GM19328 (cell line): ENCODE data around the gene COMMD4.
"Not testable (repeated sequence)": the region's sequence is repeated elsewhere in the genome, so short reads cannot be mapped to it uniquely, and the experiment has no call there.

ENCODE experiments used
- ATAC-seq: cut with Tn5 transposase; IDR thresholded peaks from one replicate; pipeline ENCODE4 v1.9.1; 2021; ENCODE audit warnings: mild to moderate bottlenecking, moderate library complexity; ENCODE audit not compliant: unreplicated experiment

The COMMD4 gene

DNA sequence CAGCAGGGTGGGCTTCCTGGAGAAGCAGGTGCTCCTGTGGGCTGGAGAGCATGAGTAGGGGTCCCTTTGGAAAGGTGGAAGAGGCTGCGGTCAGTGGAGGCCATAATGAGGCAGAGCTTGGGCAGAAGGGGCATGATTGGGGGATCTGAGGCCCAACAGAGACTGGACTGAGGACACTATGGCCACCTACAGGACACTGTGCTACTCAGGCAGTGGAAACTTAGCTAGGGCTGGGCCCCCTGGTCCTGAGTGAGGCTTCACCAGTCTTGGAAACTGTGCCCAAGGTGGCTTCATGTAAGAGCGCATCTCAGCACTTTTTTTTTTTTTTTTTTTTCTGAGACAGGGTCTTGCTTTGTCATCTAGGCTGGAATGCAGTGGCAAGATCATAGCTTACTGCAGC lies 6.3 kb upstream of the COMMD4 start:
- ATAC-seq = no peak

DNA sequence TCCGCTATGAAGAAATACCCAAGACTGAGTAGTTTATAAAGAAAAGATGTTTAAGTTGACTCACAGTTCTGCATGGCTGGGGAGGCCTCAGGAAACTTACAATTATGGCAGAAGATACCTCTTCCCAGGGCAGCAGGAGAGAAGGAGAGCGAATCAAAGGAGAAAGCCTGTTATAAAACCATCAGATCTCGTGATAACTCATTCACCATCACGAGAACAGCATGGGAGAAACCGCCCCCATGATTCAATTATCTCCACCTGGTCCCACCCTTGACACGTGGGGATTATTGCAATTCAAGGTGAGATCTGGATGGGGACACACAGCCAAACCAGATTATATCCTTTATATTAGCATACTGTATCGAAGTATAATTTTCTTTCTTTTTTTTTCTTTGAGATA lies 3.8 kb upstream of the COMMD4 start:
- not testable (repeated sequence) for ATAC-seq

DNA sequence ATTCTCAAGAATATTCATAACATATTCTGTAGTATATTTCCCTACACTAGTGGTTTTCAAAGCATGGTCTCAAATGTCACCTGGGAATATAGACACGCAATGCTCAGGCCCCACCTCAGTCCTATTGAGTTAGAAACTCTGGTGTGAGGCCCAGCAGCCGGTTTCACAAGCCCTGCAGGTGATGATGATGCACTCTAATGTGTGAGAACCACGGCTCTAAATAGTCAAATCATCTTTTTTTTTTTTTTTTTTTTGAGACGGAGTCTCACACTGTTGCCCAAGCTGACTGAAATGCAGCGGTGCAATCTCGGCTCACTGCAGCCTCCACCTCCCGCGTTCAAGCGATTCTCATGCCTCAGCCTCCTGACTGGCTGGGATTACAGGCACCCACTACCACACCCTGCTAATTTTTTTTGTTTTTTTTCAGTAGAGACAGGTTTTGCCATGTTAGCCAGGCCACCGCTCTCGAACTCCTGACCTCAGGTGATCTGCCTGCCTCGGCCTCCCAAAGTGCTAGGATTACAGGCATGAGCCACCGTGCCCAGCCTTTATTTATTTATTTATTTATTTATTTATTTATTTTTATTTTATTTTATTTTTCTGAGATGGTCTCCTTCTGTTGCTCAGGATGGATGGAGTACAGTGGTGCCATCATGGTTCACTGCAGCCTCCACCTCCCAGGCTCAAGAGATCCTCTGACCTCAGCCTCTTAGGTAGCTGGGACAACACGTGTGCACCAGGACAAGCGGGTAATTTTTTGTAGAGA lies 2.0 kb upstream of the COMMD4 start:
- not testable (repeated sequence) for ATAC-seq

DNA sequence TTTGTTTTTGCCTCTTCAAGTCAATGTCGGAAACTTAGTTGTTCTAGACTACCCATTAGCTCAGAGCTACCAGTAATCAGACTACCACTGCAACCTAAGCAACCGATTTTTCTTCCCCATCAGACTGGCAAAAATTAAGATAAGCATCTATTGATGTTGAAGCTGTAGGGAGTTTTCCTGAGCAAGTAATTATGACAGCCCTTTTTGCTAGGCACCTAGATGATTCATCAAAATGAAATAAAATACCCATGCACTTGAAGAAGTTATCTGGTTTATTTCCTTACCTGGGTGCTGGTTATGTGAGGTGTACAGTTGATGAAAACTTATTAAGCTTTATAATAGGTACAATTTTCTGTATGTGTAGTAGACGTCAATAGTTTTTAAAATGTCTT lies 554 bp upstream of the COMMD4 start:
- no peak for ATAC-seq

DNA sequence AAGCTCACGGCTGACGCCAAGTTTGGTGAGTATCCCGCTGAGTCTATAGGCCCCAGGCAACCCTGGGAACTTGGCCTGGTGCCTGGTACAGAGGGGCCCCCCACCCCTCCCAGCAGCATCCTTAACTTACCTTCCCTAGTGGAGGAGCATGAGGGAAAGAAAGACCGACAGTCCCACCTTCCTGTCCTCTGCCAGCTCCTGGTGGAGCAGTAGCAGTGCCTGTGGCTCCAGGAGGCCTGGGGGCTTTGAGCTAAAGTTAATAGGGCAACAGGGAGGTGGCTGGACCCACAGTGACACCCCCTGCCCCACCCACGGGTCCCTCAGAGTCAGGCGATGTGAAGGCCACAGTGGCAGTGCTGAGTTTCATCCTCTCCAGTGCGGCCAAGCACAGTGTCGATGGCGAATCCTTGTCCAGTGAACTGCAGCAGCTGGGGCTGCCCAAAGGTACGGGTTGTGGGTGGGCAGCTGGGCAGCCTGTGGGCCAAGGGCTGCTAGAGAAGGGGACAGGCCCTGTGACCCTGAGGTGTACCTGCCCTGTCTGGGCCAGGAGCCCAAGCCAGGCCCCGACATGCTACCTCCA lies 2.9 kb downstream of the COMMD4 start:
- no peak for ATAC-seq

DNA sequence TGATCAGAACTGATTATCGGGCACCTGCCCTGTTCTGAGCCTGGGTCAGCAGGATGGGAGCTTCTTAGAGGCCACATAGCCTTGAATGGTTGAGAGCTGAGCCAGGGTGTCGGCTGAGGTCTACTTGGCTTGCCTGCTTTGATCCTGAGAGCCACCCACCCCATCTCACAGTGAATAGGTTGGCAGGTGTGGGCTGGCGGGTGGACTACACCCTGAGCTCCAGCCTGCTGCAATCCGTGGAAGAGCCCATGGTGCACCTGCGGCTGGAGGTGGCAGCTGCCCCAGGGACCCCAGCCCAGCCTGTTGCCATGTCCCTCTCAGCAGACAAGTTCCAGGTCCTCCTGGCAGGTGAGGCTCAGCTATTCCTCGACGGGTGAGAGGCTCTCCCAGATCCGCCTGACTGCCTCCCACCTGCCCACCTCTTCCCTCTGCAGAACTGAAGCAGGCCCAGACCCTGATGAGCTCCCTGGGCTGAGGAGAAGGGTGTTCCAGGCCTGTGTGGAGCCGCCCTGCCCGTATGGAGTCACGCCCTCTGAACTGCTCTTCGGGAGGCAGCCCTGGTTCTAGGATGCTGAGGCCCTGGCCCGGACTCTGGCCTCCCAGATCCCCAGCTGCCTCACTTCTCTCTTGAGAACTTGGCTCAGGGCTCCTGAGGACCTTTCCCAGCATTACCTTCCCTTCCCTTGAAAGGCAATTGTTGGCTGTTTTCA lies 3.8 kb downstream of the COMMD4 start:
- no peak for ATAC-seq

DNA sequence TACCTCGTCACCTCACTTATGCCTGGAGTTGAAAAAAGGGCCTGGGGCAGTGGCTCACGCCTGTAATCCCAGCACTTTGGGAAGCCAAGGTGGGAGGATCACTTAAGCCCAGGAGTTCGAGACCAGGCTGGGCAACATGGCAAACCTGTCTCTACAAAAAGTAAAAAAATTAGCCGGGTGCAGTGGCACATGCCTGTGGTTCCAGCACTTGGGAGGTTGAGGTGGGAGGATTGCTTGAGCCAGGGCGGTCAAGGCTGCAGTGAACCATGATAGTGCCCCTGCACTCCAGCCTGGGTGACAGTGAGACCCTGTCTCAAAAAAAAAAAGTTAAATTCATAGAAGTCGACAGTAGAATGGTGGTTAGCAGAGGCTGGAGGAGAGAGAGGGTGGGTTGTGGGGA lies 6.4 kb downstream of the COMMD4 start:
- no peak for ATAC-seq

DNA sequence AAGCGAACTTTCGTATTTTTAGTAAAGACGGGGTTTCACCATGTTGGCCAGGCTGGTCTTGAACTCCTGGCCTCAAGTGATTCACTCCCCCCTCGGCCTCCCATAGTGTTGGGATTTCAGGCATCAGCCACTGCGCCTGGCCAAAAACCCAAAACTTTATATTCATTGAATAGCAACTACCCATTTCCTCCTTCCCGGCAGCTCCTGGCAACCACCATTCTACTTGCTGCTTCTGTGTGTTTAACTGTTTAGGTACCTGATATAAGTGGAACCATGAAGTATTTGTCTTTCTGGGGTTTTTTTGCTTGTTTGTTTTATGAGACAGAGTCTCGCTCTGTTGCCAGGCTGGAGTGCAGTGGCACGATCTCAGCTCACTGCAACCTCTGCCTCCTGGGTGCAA lies 8.1 kb downstream of the COMMD4 start:
- not testable (repeated sequence) for ATAC-seq

DNA sequence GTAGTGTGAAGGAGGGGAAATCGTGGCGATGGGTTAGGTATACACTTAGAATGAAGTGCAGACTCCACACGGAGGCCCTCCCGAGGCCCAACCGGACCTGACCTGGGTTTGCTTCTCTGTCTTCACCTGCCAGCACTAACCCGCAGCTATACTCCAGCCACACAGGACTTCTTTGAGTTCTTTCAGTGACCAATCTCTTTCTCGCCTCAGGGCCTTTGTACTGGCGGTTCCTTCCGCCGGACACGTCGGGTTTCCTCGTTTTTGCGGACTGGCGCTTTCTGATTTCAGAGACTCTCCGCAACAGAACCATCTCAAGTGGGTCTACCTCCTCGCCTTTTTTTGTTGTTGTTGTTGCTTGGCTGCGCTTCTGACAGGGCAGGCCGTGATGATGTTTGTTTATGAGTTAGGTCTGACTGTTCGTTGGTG lies 10.9 kb downstream of the COMMD4 start, which contains the start of gene NEIL1:
Gene NEIL1, plus strand, starts transcription at position 244 of the 426 bp plus-strand sequence. CDS start 1,867 bp downstream, outside the sequence.
- ATAC-seq = no peak

DNA sequence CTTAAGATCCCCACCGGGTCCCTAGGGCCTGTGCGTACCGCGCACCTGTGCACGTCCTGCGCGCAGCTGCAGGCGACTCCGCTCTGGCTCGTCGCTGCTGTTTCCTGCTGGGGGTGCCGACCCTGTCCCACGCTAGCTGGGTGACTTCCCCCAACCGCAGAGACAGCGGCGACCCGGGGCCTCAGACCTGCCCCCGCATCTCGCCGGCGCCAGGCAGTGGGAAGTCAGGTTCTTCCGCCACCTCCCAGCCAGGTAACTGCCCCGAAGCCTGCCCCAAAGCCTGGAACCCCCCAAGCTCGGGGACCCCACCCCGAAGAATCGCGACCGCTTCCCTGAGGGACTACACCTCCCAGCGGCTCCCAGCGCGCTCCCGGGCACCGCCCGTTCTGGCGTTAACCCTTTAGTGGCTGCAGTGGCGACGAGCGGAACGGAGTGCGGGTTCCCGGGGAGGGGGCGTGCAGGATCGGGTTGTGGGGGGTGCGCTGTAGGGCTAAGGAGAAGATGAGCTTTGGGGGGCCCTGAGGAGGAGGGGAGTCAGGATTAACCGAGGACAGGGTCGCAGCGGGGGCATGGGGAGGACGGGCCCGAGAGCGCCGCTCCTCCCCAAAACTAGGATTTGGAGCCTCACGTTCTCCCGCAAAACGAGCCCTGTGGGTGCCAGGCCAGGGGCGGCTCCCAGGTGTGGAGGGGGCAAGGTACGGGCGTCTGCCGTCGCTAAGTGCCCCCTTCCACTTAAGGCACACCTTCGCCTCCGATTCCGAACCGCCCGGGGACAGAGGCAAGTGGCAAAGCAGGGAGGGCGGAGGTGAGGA lies 11.6 kb downstream of the COMMD4 start:
- ATAC-seq = no peak

DNA sequence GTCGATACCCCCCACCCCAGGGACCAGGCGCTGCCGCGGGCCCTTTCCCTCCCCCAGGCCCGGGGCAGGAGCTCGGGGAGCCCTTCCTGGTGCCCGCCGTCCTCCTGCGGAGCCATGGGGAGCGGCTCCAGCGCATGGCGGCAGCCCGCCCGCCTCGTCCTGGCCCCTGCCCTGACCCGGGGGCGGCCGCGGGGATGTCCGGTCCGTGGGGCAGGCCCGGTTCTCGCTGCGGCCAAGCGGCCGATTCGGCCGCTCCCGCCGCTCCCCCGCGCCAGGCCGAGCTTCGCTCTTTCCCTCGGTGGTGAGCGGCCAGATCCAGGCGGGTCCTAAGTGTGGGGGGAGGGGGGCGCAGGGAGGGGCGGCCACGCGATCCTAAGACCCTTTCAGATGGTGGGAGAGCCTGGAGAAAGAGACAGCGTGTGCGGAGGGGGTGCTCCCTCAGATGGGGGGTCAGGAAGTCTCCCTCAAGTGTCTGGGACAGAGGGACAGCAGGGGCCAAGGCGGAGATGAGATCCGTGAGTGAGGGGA lies 12.2 kb downstream of the COMMD4 start:
- ATAC-seq = no peak

DNA sequence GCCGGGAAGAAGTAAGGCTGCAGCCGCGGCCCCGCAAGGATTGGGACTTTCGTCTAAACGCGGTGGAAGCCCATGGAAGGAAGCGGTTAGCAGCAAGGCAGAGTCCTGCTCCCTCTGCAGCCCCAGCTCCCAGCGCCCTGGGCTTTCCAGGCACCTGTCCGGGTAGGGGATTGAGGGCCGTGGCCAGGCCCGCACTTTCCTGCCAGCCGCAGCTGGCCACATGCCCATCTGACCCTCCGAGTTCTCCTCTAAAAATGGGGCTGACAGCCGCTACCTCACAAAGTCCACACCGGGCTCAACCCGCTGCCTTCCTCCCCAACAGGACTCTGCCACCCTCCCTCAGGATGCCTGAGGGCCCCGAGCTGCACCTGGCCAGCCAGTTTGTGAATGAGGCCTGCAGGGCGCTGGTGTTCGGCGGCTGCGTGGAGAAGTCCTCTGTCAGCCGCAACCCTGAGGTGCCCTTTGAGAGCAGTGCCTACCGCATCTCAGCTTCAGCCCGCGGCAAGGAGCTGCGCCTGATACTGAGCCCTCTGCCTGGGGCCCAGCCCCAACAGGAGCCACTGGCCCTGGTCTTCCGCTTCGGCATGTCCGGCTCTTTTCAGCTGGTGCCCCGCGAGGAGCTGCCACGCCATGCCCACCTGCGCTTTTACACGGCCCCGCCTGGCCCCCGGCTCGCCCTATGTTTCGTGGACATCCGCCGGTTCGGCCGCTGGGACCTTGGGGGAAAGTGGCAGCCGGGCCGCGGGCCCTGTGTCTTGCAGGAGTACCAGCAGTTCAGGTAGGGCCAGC lies 12.9 kb downstream of the COMMD4 start:
- ATAC-seq = no peak

DNA sequence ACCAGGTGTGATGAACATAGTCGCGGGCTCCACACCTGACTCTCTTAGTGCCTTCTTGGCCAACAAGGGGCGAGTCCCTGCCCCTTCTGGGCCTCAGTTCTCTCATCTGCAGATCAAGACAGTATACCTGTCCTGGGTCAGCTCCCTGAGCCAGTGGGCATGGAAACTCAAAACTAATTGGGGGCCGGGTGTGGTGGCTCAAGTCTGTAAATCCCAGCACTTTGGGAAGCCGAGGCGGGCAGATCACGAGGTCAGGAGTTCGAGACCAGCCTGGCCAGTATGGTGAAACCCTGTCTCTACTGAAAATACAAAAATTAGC lies 13.4 kb downstream of the COMMD4 start:
- ATAC-seq = not testable (repeated sequence)

DNA sequence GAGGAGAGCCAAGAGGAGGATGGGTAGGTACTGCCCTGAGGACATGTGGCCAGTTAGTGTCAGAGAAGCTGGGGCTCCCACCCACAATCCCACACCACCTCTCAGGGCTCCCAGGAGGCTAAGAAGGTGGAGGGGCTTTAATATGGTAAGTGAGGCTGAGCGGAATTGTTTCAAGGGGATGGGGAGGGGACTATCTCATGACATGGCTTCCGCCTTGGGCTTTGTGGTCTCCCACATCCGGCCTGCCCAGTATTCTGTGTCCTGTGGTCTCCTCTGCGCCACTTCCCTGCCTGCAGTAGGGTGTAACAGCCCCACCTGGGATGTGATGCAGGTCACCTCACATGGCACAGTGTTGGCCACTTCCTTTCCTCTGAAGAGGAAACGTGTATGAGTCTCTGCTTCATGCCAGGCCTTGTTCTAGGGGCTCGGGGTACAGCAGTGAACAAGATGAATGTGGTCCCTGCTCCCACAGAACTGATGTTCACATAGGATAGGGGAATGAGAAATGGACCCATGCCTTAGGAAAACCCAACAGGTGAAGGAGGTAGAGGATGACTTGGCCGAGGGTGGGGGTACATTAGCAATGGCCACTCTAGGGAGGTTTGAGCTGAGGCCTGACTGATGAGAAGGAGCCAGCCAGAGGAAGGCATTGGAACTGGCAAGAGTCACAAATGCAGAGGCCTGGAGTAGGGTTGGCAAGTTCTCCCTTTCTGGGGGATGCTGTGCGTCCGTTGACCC lies 14.2 kb downstream of the COMMD4 start:
- ATAC-seq = no peak

DNA sequence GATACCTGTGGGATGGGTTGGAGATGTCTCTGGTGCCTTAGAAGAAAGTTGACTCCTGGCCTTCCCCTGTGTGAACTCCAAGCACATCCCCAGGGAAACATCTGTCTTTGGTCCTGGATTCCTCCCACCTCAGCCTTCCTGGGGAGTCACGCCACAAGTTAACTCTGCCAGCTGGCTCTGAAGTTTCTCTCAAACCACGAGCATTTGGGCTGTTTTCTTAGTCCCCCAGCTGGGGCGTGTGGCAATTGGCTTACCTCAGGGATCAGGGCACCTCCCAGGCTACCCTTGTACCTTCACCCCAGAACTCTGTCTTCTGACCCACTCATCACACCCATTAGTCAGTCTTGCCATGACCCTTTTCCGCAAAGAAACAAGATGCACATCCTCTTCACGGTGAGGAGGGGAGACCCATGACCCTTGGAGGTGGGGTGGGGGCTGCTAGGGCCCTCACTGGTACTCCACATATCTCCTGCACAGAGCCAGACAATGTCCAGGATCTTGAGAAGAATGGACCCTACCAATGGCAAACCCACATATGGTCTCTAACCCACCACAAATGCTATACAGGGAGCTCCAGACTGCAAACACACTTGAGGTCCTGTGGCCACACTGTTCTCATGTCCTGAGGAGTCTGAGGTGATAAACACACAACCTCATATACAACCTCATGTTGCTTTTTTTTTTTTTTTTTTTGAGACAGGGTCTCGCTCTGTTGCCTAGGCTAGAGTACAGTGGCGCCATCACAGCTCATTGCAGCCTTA lies 14.9 kb downstream of the COMMD4 start:
- no peak for ATAC-seq

DNA sequence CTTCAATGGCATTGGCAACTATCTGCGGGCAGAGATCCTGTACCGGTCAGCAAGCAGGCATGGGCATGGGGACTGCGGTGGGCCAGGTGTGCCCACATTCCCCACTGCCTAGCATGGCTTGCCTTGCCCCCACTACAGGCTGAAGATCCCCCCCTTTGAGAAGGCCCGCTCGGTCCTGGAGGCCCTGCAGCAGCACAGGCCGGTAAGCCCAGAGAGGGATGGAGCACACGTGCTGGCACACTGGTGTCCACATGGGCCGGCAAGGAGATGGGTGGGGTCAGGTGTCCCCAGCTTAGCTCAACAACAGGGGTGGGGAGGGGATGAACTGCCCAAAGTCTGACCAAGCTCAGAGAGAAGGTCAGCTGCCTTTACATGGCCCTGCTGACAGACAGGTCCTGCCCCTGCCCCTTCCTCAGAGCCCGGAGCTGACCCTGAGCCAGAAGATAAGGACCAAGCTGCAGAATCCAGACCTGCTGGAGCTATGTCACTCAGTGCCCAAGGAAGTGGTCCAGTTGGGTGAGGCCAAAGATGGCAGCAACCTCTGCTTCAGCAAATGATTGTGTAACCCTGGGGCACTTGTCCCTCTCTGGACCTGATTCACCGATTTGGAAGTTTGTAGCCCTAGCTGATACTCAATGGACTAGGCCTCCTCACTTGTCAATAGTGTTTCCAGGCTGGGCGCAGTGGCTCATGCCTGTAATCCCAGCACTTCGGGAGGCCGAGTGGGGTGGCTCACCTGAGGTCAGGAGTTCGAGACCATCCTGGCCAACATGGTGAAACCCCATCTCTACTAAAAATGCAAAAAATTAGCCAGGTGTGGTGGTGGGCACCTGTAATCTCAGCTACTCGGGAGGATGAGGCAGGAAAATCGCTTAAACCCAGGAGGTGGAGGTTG lies 16.6 kb downstream of the COMMD4 start:
- ATAC-seq = no peak

DNA sequence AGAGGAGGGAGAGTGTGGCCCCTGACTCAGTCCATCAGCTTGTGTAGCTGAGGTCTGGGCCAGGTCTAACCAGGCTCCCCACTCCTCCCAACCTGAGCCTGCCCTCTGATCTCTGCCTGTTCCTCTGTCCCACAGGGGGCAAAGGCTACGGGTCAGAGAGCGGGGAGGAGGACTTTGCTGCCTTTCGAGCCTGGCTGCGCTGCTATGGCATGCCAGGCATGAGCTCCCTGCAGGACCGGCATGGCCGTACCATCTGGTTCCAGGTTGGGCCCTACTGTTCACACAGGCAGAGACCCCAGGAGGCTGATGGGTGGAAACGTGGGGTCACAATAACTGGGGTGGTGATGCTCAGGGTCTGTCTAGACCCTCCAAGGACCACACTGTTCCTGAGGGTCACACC lies 17.7 kb downstream of the COMMD4 start:
- no peak for ATAC-seq

DNA sequence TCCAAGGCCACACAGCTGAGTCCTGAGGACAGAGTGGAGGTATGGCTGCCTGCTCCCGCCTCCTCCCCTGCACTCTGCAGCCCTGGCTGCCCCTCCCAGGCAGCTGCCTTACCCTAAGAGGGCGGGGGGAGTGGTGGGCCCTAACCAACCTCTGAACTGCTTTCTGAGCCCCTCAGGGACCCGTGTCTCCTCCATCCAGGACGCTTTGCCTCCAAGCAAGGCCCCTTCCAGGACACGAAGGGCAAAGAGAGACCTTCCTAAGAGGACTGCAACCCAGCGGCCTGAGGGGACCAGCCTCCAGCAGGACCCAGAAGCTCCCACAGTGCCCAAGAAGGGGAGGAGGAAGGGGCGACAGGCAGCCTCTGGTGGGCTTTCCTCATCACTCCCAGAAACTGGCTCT lies 18.6 kb downstream of the COMMD4 start:
- no peak for ATAC-seq
